VCaP (cell line): Measurements from ENCODE around the gene PIK3AP1.

Experiments used
- H3K27ac ChIP-seq: fragments of 450-650 bp; 2 replicates; pipeline ENCODE4 v1.5.1; 2017
- CTCF ChIP-seq: fragments of 450-650 bp; conservative IDR thresholded peaks from 2 replicates; pipeline ENCODE4 v1.5.1; 2017; ENCODE audit warnings: mild to moderate bottlenecking, moderate library complexity

The PIK3AP1 gene

GRCh38 chr10:96709525-96709924 is 10.8 kb downstream of the PIK3AP1 start:
- TF ChIP-seq CTCF: no peak
- H3K27ac ChIP-seq: no peak overlapping the region

- TF ChIP-seq CTCF: no peak
- no peak overlapping the region for H3K27ac ChIP-seq
Measured at GRCh38 chr10:96708996-96709395, 11.3 kb downstream of the PIK3AP1 start.

DNA sequence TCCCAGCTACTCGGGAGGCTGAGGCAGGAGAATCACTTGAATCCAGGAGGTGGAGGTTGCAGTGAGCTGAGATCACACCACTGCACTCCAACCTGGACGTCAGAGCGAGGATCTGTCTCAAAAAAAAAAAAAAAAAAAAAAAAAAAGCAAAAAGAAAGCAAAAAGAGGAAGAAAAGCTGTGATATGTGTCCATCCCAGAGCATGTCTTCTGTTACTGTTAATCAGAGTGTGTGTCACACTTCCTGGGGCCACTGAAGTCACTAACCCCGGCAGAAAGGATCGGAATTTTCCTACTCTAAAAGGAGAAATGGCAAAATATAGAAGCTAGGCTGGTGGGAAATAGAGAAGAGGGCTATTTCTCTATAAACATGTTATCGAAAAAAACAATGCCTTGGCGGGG is 11.9 kb downstream of the PIK3AP1 start:
- TF ChIP-seq CTCF: no peak
- H3K27ac ChIP-seq: no peak overlapping the region

DNA sequence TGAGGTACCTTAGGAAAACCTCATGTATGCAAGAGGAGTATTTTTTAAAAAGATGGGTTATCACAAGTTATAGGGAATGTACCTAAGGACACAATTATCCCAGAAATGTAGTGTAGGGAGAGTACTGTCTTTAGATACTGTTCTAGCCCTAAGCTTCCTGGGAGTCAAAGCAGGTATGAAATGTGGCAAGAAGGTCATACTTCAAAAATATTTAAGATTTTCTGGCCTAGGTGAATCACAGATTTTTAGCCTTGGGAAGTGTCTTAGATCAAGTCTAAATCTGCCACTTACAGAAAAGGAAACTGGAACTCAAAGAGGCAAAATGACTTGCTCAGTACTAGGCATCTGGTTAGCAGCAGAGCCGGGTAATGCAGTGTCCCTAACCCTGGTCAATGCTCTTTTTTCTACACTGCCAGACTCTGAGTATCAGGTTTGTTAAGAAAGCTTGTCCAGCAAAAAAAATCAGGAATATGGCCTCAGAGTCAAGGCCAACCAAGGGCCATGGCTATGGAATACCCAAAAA is 13.9 kb downstream of the PIK3AP1 start:
- TF ChIP-seq CTCF: no peak
- H3K27ac ChIP-seq: no peak overlapping the region

- TF ChIP-seq CTCF: no peak
- no peak overlapping the region for H3K27ac ChIP-seq
Measured at GRCh38 chr10:96705134-96705533, 15.2 kb downstream of the PIK3AP1 start.

DNA sequence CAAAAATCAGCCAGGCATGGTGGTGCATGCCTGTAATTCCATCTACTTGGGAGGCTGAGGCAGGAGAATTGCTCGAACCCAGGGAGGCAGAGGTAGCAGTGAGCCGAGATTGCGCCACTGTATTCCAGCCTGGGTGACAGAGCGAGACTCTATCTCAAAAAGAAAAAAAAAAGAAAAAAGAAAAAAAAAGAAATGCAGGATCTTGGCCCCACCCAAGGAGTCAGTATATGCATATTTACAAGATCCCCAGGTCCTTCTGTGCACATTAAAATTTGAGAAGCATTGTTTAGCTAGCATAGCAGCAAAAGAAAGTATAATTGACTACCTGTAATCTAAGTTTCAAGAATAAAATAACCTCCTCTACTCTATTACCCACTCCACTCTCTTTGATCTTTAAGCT is 15.8 kb downstream of the PIK3AP1 start:
- TF ChIP-seq CTCF: no peak
- H3K27ac ChIP-seq: no peak overlapping the region

- H3K27ac ChIP-seq: no peak overlapping the region
- TF ChIP-seq CTCF: no peak
Measured at GRCh38 chr10:96703358-96703757, 17.0 kb downstream of the PIK3AP1 start.
